Smooth muscle cell (in vitro differentiated cells): ENCODE results near the gene PITPNM1. TPM values are rescaled to one million over a fixed set of nuclear protein-coding genes. Genes with fewer than 3 reads are reported as not detected.
A peak's percentile ranks its signal among the peaks of the same experiment; 100 is the strongest.

ENCODE experiments used
- DNase-seq: peaks from one replicate; lab custom pipeline; 2025; ENCODE audit not compliant: unreplicated experiment; lab: John Stamatoyannopoulos, UW
- H2AFZ ChIP-seq: fragments of 200-600 bp; sonication (generic); 2 replicates; pipeline ENCODE4 v1.6.0; 2016; ENCODE audit warnings: antibody characterized with exemption, low read depth, mild to moderate bottlenecking
- H3F3A ChIP-seq: fragments of 200-600 bp; sonication (generic); 2 replicates; pipeline ENCODE4 v1.6.0; 2017; ENCODE audit warnings: antibody characterized with exemption, low read depth
- H3K27ac ChIP-seq: fragments of 200-600 bp; sonication (generic); 2 replicates; pipeline ENCODE4 v1.5.1; 2016; ENCODE audit warnings: low read depth, mild to moderate bottlenecking
- H3K27me3 ChIP-seq: fragments of 200-600 bp; sonication (generic); 2 replicates; pipeline ENCODE4 v1.6.1; 2016; ENCODE audit warnings: low read depth, mild to moderate bottlenecking
- H3K36me3 ChIP-seq: fragments of 200-600 bp; sonication (generic); 2 replicates; pipeline ENCODE4 v1.5.1; 2016; ENCODE audit warnings: low read depth
- H3K4me1 ChIP-seq: fragments of 200-600 bp; sonication (generic); 2 replicates; pipeline ENCODE4 v1.5.1; 2016; ENCODE audit warnings: low read depth
- H3K4me2 ChIP-seq: fragments of 200-600 bp; sonication (generic); 2 replicates; pipeline ENCODE4 v1.6.0; 2016; ENCODE audit warnings: mild to moderate bottlenecking
- H3K4me3 ChIP-seq: fragments of 200-600 bp; sonication (generic); 2 replicates; pipeline ENCODE4 v1.5.1; 2016; ENCODE audit warnings: mild to moderate bottlenecking
- H3K79me2 ChIP-seq: fragments of 200-600 bp; sonication (generic); 2 replicates; pipeline ENCODE4 v1.6.0; 2016; ENCODE audit warnings: low read depth, mild to moderate bottlenecking
- H3K9ac ChIP-seq: fragments of 200-600 bp; sonication (generic); 2 replicates; pipeline ENCODE4 v1.6.0; 2016; ENCODE audit warnings: low read depth
- H3K9me3 ChIP-seq: fragments of 200-600 bp; sonication (generic); replicated peaks from 2 replicates; pipeline ENCODE4 v1.5.1; 2016; ENCODE audit warnings: low read depth
- H4K20me1 ChIP-seq: fragments of 200-600 bp; sonication (generic); 2 replicates; pipeline ENCODE4 v1.6.0; 2016; ENCODE audit warnings: low read depth
- WGBS: methylation state at CpG from one replicate; pipeline ENCODE4 v1.1.7; 2016; ENCODE audit warnings: low lambda C conversion rate; 5-methylcytosine and 5-hydroxymethylcytosine counted together
- polyA plus RNA-seq: library from polyadenylated mRNA; unstranded; fragments of >200 nt; fragmentation: Nextera tagmentation; extraction: Ambion mirVana; gene quantifications from 2 replicates; pipeline ENCODE4 v1.2.1, GENCODE V29; 2016
- total RNA-seq: library from RNA; depleted of rRNA; stranded (reverse); fragments of >200 nt; gene quantifications from 2 replicates; pipeline ENCODE4 v1.2.3, GENCODE V29; 2014
- TF ChIP-seq, protein P1 (sequence below): fragments of 200-600 bp; sonication (generic); IDR thresholded peaks from 2 replicates; pipeline ENCODE4 v1.5.1; 2017; ENCODE audit warnings: borderline replicate concordance, mild to moderate bottlenecking, antibody characterized with exemption; ENCODE audit not compliant: insufficient read depth, poor library complexity, severe bottlenecking

PITPNM1 gene
- total and polyA plus RNA-seq, 2 experiments from 2014 or later: 27.6 to 35.0 TPM

DNA sequence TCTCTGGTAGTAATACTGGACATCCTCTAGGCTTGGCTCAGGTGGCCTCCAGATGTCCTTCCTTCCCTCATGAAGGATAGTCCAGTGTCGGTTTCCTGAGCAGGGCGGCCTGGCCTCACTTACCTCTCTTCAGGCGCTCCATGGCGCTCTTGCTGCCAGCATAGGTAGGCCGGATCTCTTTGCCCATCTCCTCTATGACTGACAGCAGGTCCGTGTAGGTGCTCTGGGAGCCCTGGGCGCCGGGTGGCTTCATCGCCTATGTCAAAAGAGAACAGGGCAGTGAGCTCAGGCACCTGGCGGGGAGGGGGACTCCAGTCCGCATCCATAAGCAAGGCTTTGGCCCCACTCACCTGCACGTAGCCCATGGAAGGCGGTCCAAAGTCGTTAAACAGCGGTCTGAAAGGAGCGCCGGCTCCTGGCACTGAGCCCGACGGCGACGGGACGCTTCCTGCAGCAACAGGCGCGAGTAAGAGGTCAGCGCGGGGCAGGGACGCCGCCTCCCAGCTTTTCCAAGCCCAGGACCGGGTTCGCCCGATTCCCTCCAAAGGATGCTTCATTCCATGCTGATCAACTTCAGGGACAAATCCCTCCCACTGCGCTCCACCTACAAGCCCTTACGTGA lies 2.2 kb upstream of the PITPNM1 start:
- TF ChIP-seq, protein P1, sequence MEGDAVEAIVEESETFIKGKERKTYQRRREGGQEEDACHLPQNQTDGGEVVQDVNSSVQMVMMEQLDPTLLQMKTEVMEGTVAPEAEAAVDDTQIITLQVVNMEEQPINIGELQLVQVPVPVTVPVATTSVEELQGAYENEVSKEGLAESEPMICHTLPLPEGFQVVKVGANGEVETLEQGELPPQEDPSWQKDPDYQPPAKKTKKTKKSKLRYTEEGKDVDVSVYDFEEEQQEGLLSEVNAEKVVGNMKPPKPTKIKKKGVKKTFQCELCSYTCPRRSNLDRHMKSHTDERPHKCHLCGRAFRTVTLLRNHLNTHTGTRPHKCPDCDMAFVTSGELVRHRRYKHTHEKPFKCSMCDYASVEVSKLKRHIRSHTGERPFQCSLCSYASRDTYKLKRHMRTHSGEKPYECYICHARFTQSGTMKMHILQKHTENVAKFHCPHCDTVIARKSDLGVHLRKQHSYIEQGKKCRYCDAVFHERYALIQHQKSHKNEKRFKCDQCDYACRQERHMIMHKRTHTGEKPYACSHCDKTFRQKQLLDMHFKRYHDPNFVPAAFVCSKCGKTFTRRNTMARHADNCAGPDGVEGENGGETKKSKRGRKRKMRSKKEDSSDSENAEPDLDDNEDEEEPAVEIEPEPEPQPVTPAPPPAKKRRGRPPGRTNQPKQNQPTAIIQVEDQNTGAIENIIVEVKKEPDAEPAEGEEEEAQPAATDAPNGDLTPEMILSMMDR: no peak
- no peak for DNase-seq
- H3K9ac ChIP-seq: peak overlapping the region; percentile 0

DNA sequence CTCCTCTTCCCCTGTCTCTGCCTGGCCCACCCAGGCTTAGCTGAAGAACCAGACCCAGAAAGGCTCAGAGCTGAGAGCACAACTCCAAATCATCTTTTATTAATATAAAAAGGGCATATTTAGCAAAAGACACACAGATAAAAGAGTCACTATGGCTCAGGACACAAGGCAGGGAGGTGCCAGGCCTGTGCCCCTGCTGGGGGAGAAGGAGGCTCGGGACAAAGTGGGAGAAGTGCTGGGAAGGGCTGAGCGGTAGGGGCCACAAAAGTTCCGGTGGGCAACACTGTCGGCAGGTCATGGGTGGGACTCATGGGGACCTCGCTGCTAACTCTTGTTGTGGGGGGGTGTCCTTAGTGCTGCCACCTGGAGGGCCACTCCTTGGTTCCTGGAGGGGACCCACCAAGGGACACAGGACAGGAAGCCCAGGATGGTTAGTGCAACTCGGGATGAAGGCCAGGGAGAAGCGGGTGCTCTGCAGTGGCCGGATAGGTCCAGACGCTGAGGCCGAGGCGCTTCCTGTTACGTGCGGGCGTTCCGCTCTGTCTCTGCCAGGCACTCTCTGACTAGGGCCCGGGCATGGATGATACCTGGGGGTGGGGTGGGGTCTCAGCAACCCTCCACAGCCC lies 1.4 kb upstream of the PITPNM1 start:
- Histone ChIP-seq H2AFZ (no peak overlapping the region), H3K9ac (no peak overlapping the region), H3K27ac (peak overlapping the region; percentile 87), H3K79me2 (peaks cover 14% of the 10 kb centered on the region), H3K36me3 (no peaks in the 10 kb centered on the region), H3K4me3 (no peak overlapping the region), H4K20me1 (peaks cover 18% of the 10 kb centered on the region), H3K9me3 (no peaks in the 10 kb centered on the region), H3K4me1 (peaks cover 21% of the 10 kb centered on the region), H3F3A (peaks cover 4% of the 10 kb centered on the region), H3K4me2 (peak overlapping the region; percentile 39), H3K27me3 (no peaks in the 10 kb centered on the region)
- TF ChIP-seq, protein P1: no peak
- DNase-seq: no peak
- WGBS: 91% methylated on average over 16 of the region's 16 CpGs

More for the DNA sequence above, 2.2 kb upstream of the PITPNM1 start:
- WGBS: 26% methylated on average over 33 of the region's 33 CpGs
- no peaks in the 10 kb centered on the region for H3K36me3 ChIP-seq
- peaks cover 17% of the 10 kb centered on the region for H4K20me1 ChIP-seq
- H3K4me1 ChIP-seq: peaks cover 21% of the 10 kb centered on the region
- H3K4me2 ChIP-seq: peak overlapping the region; percentile 79
- H2AFZ ChIP-seq: no peak overlapping the region
- peaks cover 4% of the 10 kb centered on the region for H3F3A ChIP-seq
- H3K27ac ChIP-seq: peak overlapping the region; percentile 26
- peaks cover 14% of the 10 kb centered on the region for H3K79me2 ChIP-seq
- H3K9me3 ChIP-seq: no peaks in the 10 kb centered on the region
- peak overlapping the region; percentile 77 for H3K4me3 ChIP-seq
- no peaks in the 10 kb centered on the region for H3K27me3 ChIP-seq

DNA sequence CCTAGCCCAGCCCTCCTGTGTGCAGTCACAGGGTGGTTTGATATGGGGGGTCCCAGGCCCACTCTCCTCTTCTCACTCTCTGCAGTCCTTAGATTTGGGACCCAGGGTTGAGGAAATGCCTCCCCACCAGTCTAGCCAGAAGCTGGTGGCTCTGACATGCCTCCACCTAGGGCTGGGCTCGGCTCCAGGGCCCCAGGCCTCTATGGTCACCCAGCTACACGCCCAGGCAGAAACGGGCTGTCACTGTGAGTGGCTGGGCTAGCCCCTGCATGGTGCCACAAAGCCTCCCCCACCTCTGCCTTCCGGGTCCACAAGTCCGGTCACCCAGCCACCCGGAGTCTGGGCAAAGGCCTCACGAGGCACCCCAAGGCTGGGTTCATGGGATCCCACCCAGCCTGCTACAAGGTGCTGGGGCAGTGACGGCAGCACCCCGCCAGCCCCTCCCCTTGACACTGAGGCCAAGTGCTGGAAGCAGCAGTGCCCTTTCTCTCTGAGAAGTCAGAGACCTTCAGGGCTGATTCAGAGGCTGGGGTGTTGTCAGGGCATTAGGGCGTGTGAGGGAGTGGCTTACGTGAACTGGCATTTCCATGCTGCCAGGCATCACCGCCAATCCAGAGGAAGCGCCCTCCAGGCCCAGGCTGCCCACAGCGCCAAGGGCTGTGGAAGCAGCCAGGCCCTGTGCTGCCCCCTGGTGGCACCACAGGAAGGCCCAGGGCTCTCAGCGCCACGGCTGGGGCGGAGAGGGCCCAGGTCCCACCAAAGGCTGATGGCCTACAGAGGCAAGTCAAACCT lies 638 bp upstream of the PITPNM1 start:
- H3K4me3 ChIP-seq: peak overlapping the region; percentile 73
- peak overlapping the region; percentile 99 for H3K4me2 ChIP-seq
- peaks cover 4% of the 10 kb centered on the region for H3F3A ChIP-seq
- no peaks in the 10 kb centered on the region for H3K36me3 ChIP-seq
- H2AFZ ChIP-seq: no peak overlapping the region
- TF ChIP-seq, protein P1: peak; percentile 95
- peak; percentile 62 for DNase-seq
- H3K4me1 ChIP-seq: peaks cover 21% of the 10 kb centered on the region
- peaks cover 18% of the 10 kb centered on the region for H4K20me1 ChIP-seq
- H3K79me2 ChIP-seq: peaks cover 14% of the 10 kb centered on the region
- H3K27me3 ChIP-seq: no peaks in the 10 kb centered on the region
- H3K27ac ChIP-seq: peak overlapping the region; percentile 87
- H3K9me3 ChIP-seq: no peaks in the 10 kb centered on the region
- peak overlapping the region; percentile 86 for H3K9ac ChIP-seq
- WGBS: 30% methylated on average over 17 of the region's 17 CpGs
